Panc1 (cell line): Measurements from ENCODE around the gene RNF144A. TPM values are rescaled to one million over a fixed set of nuclear protein-coding genes. Genes with fewer than 3 reads are reported as not detected.

ENCODE experiments used
- ATAC-seq: fragments of 200-7000 bp; cut with Tn5 transposase; 2 replicates; pipeline ENCODE4 v1.9.1; 2020; ENCODE audit warnings: mild to moderate bottlenecking, moderate library complexity
- BruUV-seq: library from RNA; stranded (reverse); fragments of 400-500 nt; replicated peaks from 2 replicates; lab custom pipeline; 2021; lab: Mats Ljungman, UMichigan
- CTCF ChIA-PET: fragments of 300-600 bp; sonication (Branson Sonifier 250); formaldehyde crosslinking; loops from one replicate; lab custom pipeline; 2022; ENCODE audit warnings: antibody characterized with exemption; lab: Charles Lee
- POLR2A ChIA-PET: fragments of 300-600 bp; sonication (Branson Sonifier 250); formaldehyde crosslinking; loops from one replicate; lab custom pipeline; 2022; ENCODE audit warnings: antibody characterized with exemption; lab: Charles Lee
- DNase-seq: peaks from one replicate; pipeline ENCODE4 v3.0.0-alpha.2; 2010; ENCODE audit warnings: low read depth, low spot score
- H3K27ac ChIP-seq: 2 replicates; pipeline ENCODE4 v1.5.1; 2011; ENCODE audit warnings: mild to moderate bottlenecking, low read length, inconsistent platforms
- H3K27me3 ChIP-seq: fragments of 200-500 bp; sonication (Bioruptor generic); 2 replicates; pipeline ENCODE4 v1.6.0; 2014; ENCODE audit warnings: low read length, inconsistent platforms; ENCODE audit not compliant: control insufficient read depth, insufficient read depth
- H3K36me3 ChIP-seq: fragments of 200-500 bp; sonication (Bioruptor generic); 2 replicates; pipeline ENCODE4 v1.5.1; 2014; ENCODE audit warnings: inconsistent platforms, mild to moderate bottlenecking, low read length, moderate library complexity; ENCODE audit not compliant: control insufficient read depth, insufficient read depth
- H3K4me1 ChIP-seq: 2 replicates; pipeline ENCODE4 v1.5.1; 2011; ENCODE audit warnings: inconsistent platforms, mild to moderate bottlenecking, low read length, moderate library complexity; ENCODE audit not compliant: control insufficient read depth, insufficient read depth
- H3K4me3 ChIP-seq, 2 experiments: 2 replicates each; pipeline ENCODE4 v1.5.1; 2011 to 2012; ENCODE audit warnings: low read depth in 2 of 2, low read length in 2 of 2, mild to moderate bottlenecking in 2 of 2, inconsistent platforms in 1 of 2, moderate library complexity in 1 of 2
- H3K9me3 ChIP-seq: fragments of 200-500 bp; sonication (Bioruptor generic); 2 replicates; pipeline ENCODE4 v1.5.1; 2014; ENCODE audit warnings: low read depth, mild to moderate bottlenecking, inconsistent platforms, low read length, moderate library complexity; ENCODE audit not compliant: control insufficient read depth, insufficient read depth
- CTCF ChIP-seq: fragments of 450-650 bp; IDR thresholded peaks from 2 replicates; pipeline ENCODE4 v1.5.1; 2017; ENCODE audit warnings: mild to moderate bottlenecking
- POLR2AphosphoS5 ChIP-seq: IDR thresholded peaks from 2 replicates; pipeline ENCODE4 v1.6.1; 2012; ENCODE audit warnings: mild to moderate bottlenecking, low read depth, low read length, moderate library complexity
- REST ChIP-seq, 2 experiments: IDR thresholded peaks; 2 replicates each; pipeline ENCODE4 v1.6.1; 2011 to 2012; ENCODE audit warnings: low read depth in 2 of 2, control low read depth in 1 of 2, low read length in 1 of 2, mild to moderate bottlenecking in 1 of 2, moderate library complexity in 1 of 2; ENCODE audit not compliant: insufficient read depth in 1 of 2
- SIN3A ChIP-seq: IDR thresholded peaks from 2 replicates; pipeline ENCODE4 v1.6.1; 2012; ENCODE audit warnings: low read depth, mild to moderate bottlenecking, low read length, moderate library complexity, borderline replicate concordance; ENCODE audit not compliant: insufficient read depth
- TCF7L2 ChIP-seq: IDR thresholded peaks from 2 replicates; pipeline ENCODE4 v1.6.1; 2011; ENCODE audit warnings: mild to moderate bottlenecking, low read depth, low read length, inconsistent platforms
- in situ Hi-C: cut with HindIII; loops from 2 replicates; pipeline ENCODE4 v1.10.0; 2016; ENCODE audit warnings: low sequenced_read_pairs, low pct_unique_long_range_greater_than_20kb
- intact Hi-C: fragments of 100-400 bp; cut with micrococcal nuclease; formaldehyde crosslinking; loops from one replicate; pipeline ENCODE4 v1.10.0; 2022; ENCODE audit not compliant: unreplicated experiment
- total RNA-seq: library from RNA; stranded (reverse); gene quantifications from one replicate; pipeline ENCODE4 v1.2.1, GENCODE V29; 2021; ENCODE audit not compliant: unreplicated experiment

RNF144A gene
- total RNA-seq, 1 experiment from 2014 or later, result 5.4 TPM

- no peaks in the 10 kb centered on the region for H3K27me3 ChIP-seq
- H3K4me1 ChIP-seq, result no peaks in the 10 kb centered on the region
- no peaks in the 10 kb centered on the region for H3K36me3 ChIP-seq
- CTCF ChIA-PET, result no interaction called here
- H3K4me3 ChIP-seq, result no peak overlapping the region
- no peaks in the 10 kb centered on the region for H3K9me3 ChIP-seq
- in situ Hi-C loops (no loop called here), intact Hi-C loops (no loop called here)
- no peak for DNase-seq
- H3K27ac ChIP-seq, result no peak overlapping the region
- no peak for ATAC-seq
- no TSS peak for BruUV-seq
- POLR2A ChIA-PET, result no interaction called here
- no peak for TF ChIP-seq CTCF
- TF ChIP-seq POLR2AphosphoS5, result no peak
- no peak for TF ChIP-seq SIN3A
- no peak for TF ChIP-seq TCF7L2
- TF ChIP-seq REST (IDR thresholded peaks at IDR 0.05; ENCODE audit: insufficient read depth in 1 of 2, low read depth in 2 of 2, low read length in 1 of 2), result no peak
Observed at GRCh38 chr2:6982934-6983589, 65.8 kb downstream of the RNF144A start.

- in situ Hi-C loops, result no loop called here
- H3K36me3 ChIP-seq, result no peaks in the 10 kb centered on the region
- BruUV-seq, result no TSS peak
- no peak overlapping the region for H3K27ac ChIP-seq
- no peaks in the 10 kb centered on the region for H3K4me1 ChIP-seq
- DNase-seq, result no peak
- no peak for ATAC-seq
- intact Hi-C loops, result no loop called here
- TF ChIP-seq CTCF, result no peak
- no peak for TF ChIP-seq POLR2AphosphoS5
- TF ChIP-seq SIN3A, result no peak
- TF ChIP-seq TCF7L2, result no peak
- no peak for TF ChIP-seq REST (IDR thresholded peaks at IDR 0.05; ENCODE audit: insufficient read depth in 1 of 2, low read depth in 2 of 2, low read length in 1 of 2)
- ChIA-PET POLR2A (no interaction called here), CTCF (no interaction called here)
- H3K27me3 ChIP-seq, result no peaks in the 10 kb centered on the region
- no peak overlapping the region for H3K4me3 ChIP-seq
- H3K9me3 ChIP-seq, result no peaks in the 10 kb centered on the region
Observed at GRCh38 chr2:6986301-6986911, 69.2 kb downstream of the RNF144A start.
